CD4-positive, alpha-beta T cell (primary cell): ENCODE measurements around the gene SEMA3D. TPM values are rescaled to one million over a fixed set of nuclear protein-coding genes. Genes with fewer than 3 reads are reported as not detected.

Experiments used
- ATAC-seq: fragments of 200-7000 bp; cut with Tn5 transposase; one replicate; pipeline ENCODE4 v1.10.0; 2022; ENCODE audit warnings: mild to moderate bottlenecking; ENCODE audit not compliant: poor library complexity
- CTCF ChIA-PET: fragments of 350-600 bp; sonication (Branson Sonifier 250); formaldehyde crosslinking; loops from one replicate; lab custom pipeline; 2021; ENCODE audit warnings: antibody characterized with exemption, inconsistent platforms; lab: Charles Lee
- POLR2A ChIA-PET: fragments of 350-600 bp; sonication (Branson Sonifier 250); formaldehyde crosslinking; loops from one replicate; lab custom pipeline; 2021; ENCODE audit warnings: antibody characterized with exemption, inconsistent platforms; lab: Charles Lee
- DNase-seq, 14 experiments: peaks; one replicate each; pipeline ENCODE4 v3.0.0-alpha.2; 2013 to 2020; ENCODE audit warnings: mixed read lengths in 2 of 14
- H3K27ac ChIP-seq, 2 donors: one replicate each; pipeline versions ENCODE4 v1.5.1 to v1.7.0; 2013; ENCODE audit warnings: low read length in 2 of 2, low read depth in 1 of 2, mild to moderate bottlenecking in 1 of 2
- H3K27me3 ChIP-seq, 2 experiments: 1 replicate in 1 of 2; 2 replicates in 1 of 2; pipeline versions ENCODE4 v1.6.1 to v1.7.0; 2013; ENCODE audit warnings: low read length in 2 of 2, control low read depth in 1 of 2, mild to moderate bottlenecking in 1 of 2, moderate library complexity in 1 of 2; ENCODE audit not compliant: insufficient read depth in 2 of 2, control insufficient read depth in 1 of 2
- H3K36me3 ChIP-seq: one replicate; pipeline ENCODE4 v1.6.1; 2013; ENCODE audit warnings: low read length, control low read depth; ENCODE audit not compliant: insufficient read depth
- H3K4me1 ChIP-seq: one replicate; pipeline ENCODE4 v1.6.1; 2013; ENCODE audit warnings: low read length, control low read depth; ENCODE audit not compliant: insufficient read depth
- H3K4me3 ChIP-seq: one replicate; pipeline ENCODE4 v1.5.1; 2013; ENCODE audit warnings: mild to moderate bottlenecking, low read length, moderate library complexity
- H3K9me3 ChIP-seq, 2 experiments: 1 replicate in 1 of 2; 2 replicates in 1 of 2; pipeline versions ENCODE4 v1.6.1 to v1.7.0; 2013; ENCODE audit warnings: low read length in 2 of 2, mild to moderate bottlenecking in 2 of 2, control low read depth in 1 of 2, moderate library complexity in 1 of 2; ENCODE audit not compliant: control insufficient read depth in 1 of 2, insufficient read depth in 1 of 2
- H3K27ac Mint-ChIP-seq: one replicate; pipeline ENCODE4 v1.8.0; 2020; ENCODE audit warnings: mixed read lengths
- H3K27me3 Mint-ChIP-seq: one replicate; pipeline ENCODE4 v1.8.0; 2021; ENCODE audit warnings: mixed read lengths
- H3K36me3 Mint-ChIP-seq: one replicate; pipeline ENCODE4 v1.8.0; 2021; ENCODE audit warnings: low read depth, mixed read lengths
- H3K4me1 Mint-ChIP-seq: one replicate; pipeline ENCODE4 v1.8.0; 2021; ENCODE audit warnings: low read depth, mixed read lengths
- H3K4me3 Mint-ChIP-seq: one replicate; pipeline ENCODE4 v1.8.0; 2020; ENCODE audit warnings: mild to moderate bottlenecking, mixed read lengths
- H3K9me3 Mint-ChIP-seq: one replicate; pipeline ENCODE4 v1.8.0; 2020; ENCODE audit warnings: mixed read lengths
- intact Hi-C, 2 experiments: fragments of 100-400 bp; cut with DNase I in 1 of 2; cut with micrococcal nuclease in 1 of 2; formaldehyde crosslinking; loops; one replicate each; pipeline versions ENCODE4 v1.15.1 to v1.9.0; 2023 to 2025; cut with DNase I, micrococcal nuclease
- total RNA-seq, 174 experiments: library from RNA in 2 of 174; stranded (reverse) in 2 of 174; gene quantifications; one replicate each; pipeline ENCODE4 v1.2.3 and lab custom pipeline; 2021 to 2026
- TF ChIP-seq, protein P1 (sequence below): fragments of 200-600 bp; IDR thresholded peaks from one replicate; pipeline ENCODE4 v1.8.0; 2022; ENCODE audit warnings: antibody characterized with exemption, mild to moderate bottlenecking

SEMA3D gene
- total RNA-seq, 2 experiments from 2014 or later: not detected

DNA sequence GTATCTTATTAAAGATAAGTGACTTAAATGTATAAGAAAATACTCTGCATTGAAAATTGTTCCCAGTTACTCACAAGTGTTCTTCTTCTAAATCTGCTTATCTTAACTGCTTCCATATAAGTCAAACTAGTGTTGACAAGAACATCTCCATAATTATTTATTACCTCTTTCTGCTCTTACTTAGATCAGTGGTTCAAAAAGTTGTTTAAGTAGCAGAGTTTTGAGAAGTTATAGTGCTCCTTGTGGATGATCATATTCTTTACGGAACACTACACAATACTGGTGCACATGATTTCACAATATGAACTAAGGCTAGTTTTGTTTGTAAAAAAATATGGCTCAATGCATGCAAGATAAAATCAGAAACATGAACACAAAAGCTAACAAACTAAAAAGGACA is 168.4 kb downstream of the SEMA3D start:
- POLR2A ChIA-PET: no interaction called here
- H3K4me3 ChIP-seq: no peak overlapping the region
- no peaks in the 10 kb centered on the region for H3K9me3 Mint-ChIP-seq
- ATAC-seq: no peak
- H3K4me1 Mint-ChIP-seq: no peaks in the 10 kb centered on the region
- TF ChIP-seq, protein P1, sequence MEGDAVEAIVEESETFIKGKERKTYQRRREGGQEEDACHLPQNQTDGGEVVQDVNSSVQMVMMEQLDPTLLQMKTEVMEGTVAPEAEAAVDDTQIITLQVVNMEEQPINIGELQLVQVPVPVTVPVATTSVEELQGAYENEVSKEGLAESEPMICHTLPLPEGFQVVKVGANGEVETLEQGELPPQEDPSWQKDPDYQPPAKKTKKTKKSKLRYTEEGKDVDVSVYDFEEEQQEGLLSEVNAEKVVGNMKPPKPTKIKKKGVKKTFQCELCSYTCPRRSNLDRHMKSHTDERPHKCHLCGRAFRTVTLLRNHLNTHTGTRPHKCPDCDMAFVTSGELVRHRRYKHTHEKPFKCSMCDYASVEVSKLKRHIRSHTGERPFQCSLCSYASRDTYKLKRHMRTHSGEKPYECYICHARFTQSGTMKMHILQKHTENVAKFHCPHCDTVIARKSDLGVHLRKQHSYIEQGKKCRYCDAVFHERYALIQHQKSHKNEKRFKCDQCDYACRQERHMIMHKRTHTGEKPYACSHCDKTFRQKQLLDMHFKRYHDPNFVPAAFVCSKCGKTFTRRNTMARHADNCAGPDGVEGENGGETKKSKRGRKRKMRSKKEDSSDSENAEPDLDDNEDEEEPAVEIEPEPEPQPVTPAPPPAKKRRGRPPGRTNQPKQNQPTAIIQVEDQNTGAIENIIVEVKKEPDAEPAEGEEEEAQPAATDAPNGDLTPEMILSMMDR: no peak
- intact Hi-C loops: no loop called here
- peaks cover 3% of the 10 kb centered on the region for H3K27me3 Mint-ChIP-seq
- H3K27me3 ChIP-seq: no peaks in the 10 kb centered on the region
- CTCF ChIA-PET: no interaction called here
- H3K4me1 ChIP-seq: no peaks in the 10 kb centered on the region
- DNase-seq: no peak
- H3K36me3 Mint-ChIP-seq: no peaks in the 10 kb centered on the region
- no peak overlapping the region for H3K4me3 Mint-ChIP-seq
- H3K27ac ChIP-seq: no peak overlapping the region
- H3K27ac Mint-ChIP-seq: no peak overlapping the region
- no peaks in the 10 kb centered on the region for H3K9me3 ChIP-seq
- no peaks in the 10 kb centered on the region for H3K36me3 ChIP-seq

DNA sequence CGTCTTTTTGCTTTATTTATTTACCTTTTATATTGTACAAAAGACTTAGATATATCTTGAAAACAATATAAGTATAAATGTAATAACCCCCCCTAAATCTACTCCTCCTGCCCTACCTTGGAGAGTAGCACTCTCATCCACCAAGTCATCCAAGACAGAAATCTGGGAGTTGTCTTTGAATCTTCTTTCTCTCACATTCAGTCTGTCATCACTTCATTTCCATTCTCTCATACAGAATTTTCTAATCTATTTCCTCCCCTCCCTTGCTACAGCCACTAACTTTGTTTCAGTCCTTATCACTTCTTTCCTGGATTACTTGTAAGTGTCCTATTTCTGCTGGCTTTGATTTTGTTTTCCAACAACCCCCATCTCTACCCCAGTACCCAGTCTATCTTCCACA is 170.6 kb downstream of the SEMA3D start:
- CTCF ChIA-PET: no interaction called here
- DNase-seq (no peak), ATAC-seq (no peak)
- H3K4me1 Mint-ChIP-seq: no peaks in the 10 kb centered on the region
- no peak overlapping the region for H3K27ac Mint-ChIP-seq
- H3K4me3 Mint-ChIP-seq: no peak overlapping the region
- Histone ChIP-seq H3K4me1 (no peaks in the 10 kb centered on the region), H3K36me3 (no peaks in the 10 kb centered on the region), H3K27me3 (no peaks in the 10 kb centered on the region), H3K9me3 (no peaks in the 10 kb centered on the region), H3K4me3 (no peak overlapping the region), H3K27ac (no peak overlapping the region)
- no peaks in the 10 kb centered on the region for H3K27me3 Mint-ChIP-seq
- TF ChIP-seq, protein P1: no peak
- POLR2A ChIA-PET: no interaction called here
- no peaks in the 10 kb centered on the region for H3K9me3 Mint-ChIP-seq
- no peaks in the 10 kb centered on the region for H3K36me3 Mint-ChIP-seq
- intact Hi-C loops: no loop called here

- H3K27ac Mint-ChIP-seq: no peak overlapping the region
- H3K4me3 Mint-ChIP-seq: no peak overlapping the region
- no peaks in the 10 kb centered on the region for H3K36me3 Mint-ChIP-seq
- DNase-seq (no peak), ATAC-seq (no peak)
- intact Hi-C loops: no loop called here
- Histone ChIP-seq H3K27ac (no peak overlapping the region), H3K4me3 (no peak overlapping the region), H3K9me3 (no peaks in the 10 kb centered on the region), H3K4me1 (no peaks in the 10 kb centered on the region), H3K36me3 (no peaks in the 10 kb centered on the region), H3K27me3 (no peaks in the 10 kb centered on the region)
- H3K9me3 Mint-ChIP-seq: no peaks in the 10 kb centered on the region
- H3K27me3 Mint-ChIP-seq: no peaks in the 10 kb centered on the region
- ChIA-PET POLR2A (no interaction called here), CTCF (no interaction called here)
- TF ChIP-seq, protein P1: no peak
- no peaks in the 10 kb centered on the region for H3K4me1 Mint-ChIP-seq
These were observed 171.8 kb downstream of the SEMA3D start for GRCh38 chr7:85014936-85015660.
